ENCODE results near the gene MRPL1. TPM values are rescaled to one million over a fixed set of nuclear protein-coding genes. Genes with fewer than 3 reads are reported as not detected.
"Not testable (repeated sequence)": the region's sequence is repeated elsewhere in the genome, so short reads cannot be mapped to it uniquely, and the experiment has no call there.

The MRPL1 gene
- total RNA-seq, 1 experiment from 2014 or later: 18.3 TPM

- CTCF ChIA-PET; H3K27ac ChIP-seq (ENCODE audit: low read length); POLR2A ChIA-PET; in situ Hi-C loops (cut with HindIII; ENCODE audit: low pct_unique_long_range_greater_than_20kb, low sequenced_read_pairs); H3K36me3 ChIP-seq (ENCODE audit: control insufficient read depth, insufficient read depth, low read length); H3K4me3 ChIP-seq (ENCODE audit: low read depth in 2 of 2, low read length in 2 of 2); DNase-seq (ENCODE audit: low read depth, low spot score); intact Hi-C loops (cut with micrococcal nuclease; ENCODE audit: unreplicated experiment); H3K9me3 ChIP-seq (ENCODE audit: control insufficient read depth, insufficient read depth, low read depth, low read length); BruUV-seq (replicated peaks); H3K4me1 ChIP-seq (ENCODE audit: control insufficient read depth, insufficient read depth, low read length); H3K27me3 ChIP-seq (ENCODE audit: control insufficient read depth, insufficient read depth, low read length); ATAC-seq: not testable (repeated sequence)
Observed at GRCh38 chr4:77945929-77946328, 83.3 kb downstream of the MRPL1 start.

- no peak overlapping the region for H3K27ac ChIP-seq (ENCODE audit: low read length)
- no peak for TF ChIP-seq SIN3A (IDR thresholded peaks at IDR 0.05; ENCODE audit: borderline replicate concordance, insufficient read depth, low read depth, low read length)
- TF ChIP-seq CTCF (IDR thresholded peaks at IDR 0.05): no peak
- no peak for TF ChIP-seq REST (IDR thresholded peaks at IDR 0.05; ENCODE audit: insufficient read depth in 1 of 2, low read depth in 2 of 2, low read length in 1 of 2)
- TF ChIP-seq TCF7L2 (IDR thresholded peaks at IDR 0.05; ENCODE audit: low read depth, low read length): no peak
- no peak for TF ChIP-seq POLR2AphosphoS5 (IDR thresholded peaks at IDR 0.05; ENCODE audit: low read depth, low read length)
- ChIA-PET POLR2A (no interaction called here), CTCF (no interaction called here)
- no peak overlapping the region for H3K4me3 ChIP-seq (ENCODE audit: low read depth in 2 of 2, low read length in 2 of 2)
- intact Hi-C loops (cut with micrococcal nuclease; ENCODE audit: unreplicated experiment): no loop called here
- H3K36me3 ChIP-seq (ENCODE audit: control insufficient read depth, insufficient read depth, low read length): no peaks in the 10 kb centered on the region; the same call in 1 of the 2 replicates
- H3K9me3 ChIP-seq (ENCODE audit: control insufficient read depth, insufficient read depth, low read depth, low read length): no peaks in the 10 kb centered on the region
- DNase-seq (ENCODE audit: low read depth, low spot score) (no peak), ATAC-seq (no peak)
- H3K27me3 ChIP-seq (ENCODE audit: control insufficient read depth, insufficient read depth, low read length): no peaks in the 10 kb centered on the region
- BruUV-seq (replicated peaks): no TSS peak
- H3K4me1 ChIP-seq (ENCODE audit: control insufficient read depth, insufficient read depth, low read length): no peaks in the 10 kb centered on the region
- in situ Hi-C loops (cut with HindIII; ENCODE audit: low pct_unique_long_range_greater_than_20kb, low sequenced_read_pairs): no loop called here
Observed at GRCh38 chr4:77950203-77950602, 87.6 kb downstream of the MRPL1 start.

GRCh38 chr4:77952457-77952856, 89.8 kb downstream of the MRPL1 start:
- POLR2A ChIA-PET: no interaction called here
- CTCF ChIA-PET: no interaction called here
- Histone ChIP-seq H3K9me3 (ENCODE audit: control insufficient read depth, insufficient read depth, low read depth, low read length) (no peaks in the 10 kb centered on the region), H3K36me3 (ENCODE audit: control insufficient read depth, insufficient read depth, low read length) (no peaks in the 10 kb centered on the region; the same call in 1 of the 2 replicates), H3K4me1 (ENCODE audit: control insufficient read depth, insufficient read depth, low read length) (no peaks in the 10 kb centered on the region), H3K27ac (ENCODE audit: low read length) (no peak overlapping the region), H3K4me3 (ENCODE audit: low read depth in 2 of 2, low read length in 2 of 2) (no peak overlapping the region), H3K27me3 (ENCODE audit: control insufficient read depth, insufficient read depth, low read length) (no peaks in the 10 kb centered on the region)
- intact Hi-C loops (cut with micrococcal nuclease; ENCODE audit: unreplicated experiment): no loop called here
- no peak for TF ChIP-seq TCF7L2 (IDR thresholded peaks at IDR 0.05; ENCODE audit: low read depth, low read length)
- TF ChIP-seq REST (IDR thresholded peaks at IDR 0.05; ENCODE audit: insufficient read depth in 1 of 2, low read depth in 2 of 2, low read length in 1 of 2): no peak
- no peak for TF ChIP-seq CTCF (IDR thresholded peaks at IDR 0.05)
- TF ChIP-seq POLR2AphosphoS5 (IDR thresholded peaks at IDR 0.05; ENCODE audit: low read depth, low read length): no peak
- no peak for TF ChIP-seq SIN3A (IDR thresholded peaks at IDR 0.05; ENCODE audit: borderline replicate concordance, insufficient read depth, low read depth, low read length)
- DNase-seq (ENCODE audit: low read depth, low spot score) (no peak), ATAC-seq (no peak)
- in situ Hi-C loops (cut with HindIII; ENCODE audit: low pct_unique_long_range_greater_than_20kb, low sequenced_read_pairs): no loop called here
- BruUV-seq (replicated peaks): no TSS peak

Measured in Panc1 (cell line).